Right kidney (tissue), 1 donor: ENCODE measurements around the gene GOLIM4.
"Not testable (repeated sequence)": the region's sequence is repeated elsewhere in the genome, so short reads cannot be mapped to it uniquely, and the experiment has no call there.

Source experiments
- DNase-seq: peaks from one replicate; pipeline ENCODE4 v3.0.0-alpha.2; 2016

Gene GOLIM4

DNA sequence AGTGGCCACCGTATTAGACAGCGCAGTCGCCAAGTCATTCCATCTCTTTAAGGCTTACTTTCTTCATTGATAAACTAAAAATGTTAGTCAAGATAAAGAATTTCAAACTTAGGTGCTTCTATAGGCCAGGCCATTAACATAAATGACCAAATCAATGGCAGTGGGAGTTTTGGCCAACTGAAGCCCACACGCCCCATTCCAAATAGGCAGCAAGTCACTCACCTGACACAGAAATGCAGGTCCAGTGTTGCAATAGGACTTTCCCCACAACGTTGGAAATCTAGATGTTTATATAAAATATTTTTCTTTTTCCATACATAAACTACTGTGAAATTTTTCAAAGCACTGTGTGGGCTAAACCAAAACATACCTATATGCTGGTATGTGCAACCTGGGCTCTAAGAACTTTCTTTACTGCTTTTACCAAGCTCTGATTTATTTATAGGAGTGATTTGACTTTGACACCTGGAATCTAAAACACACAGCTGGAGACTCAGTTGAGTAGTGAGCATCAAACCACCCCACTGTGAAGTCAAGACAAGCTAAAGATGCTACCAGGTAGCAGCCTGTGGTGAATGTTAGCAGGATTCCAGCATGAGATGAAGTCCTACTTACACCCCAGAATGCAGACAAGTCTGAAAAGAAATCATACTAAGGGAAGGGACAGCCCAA, 15.1 kb downstream of the GOLIM4 start:
- DNase-seq: no peak

DNA sequence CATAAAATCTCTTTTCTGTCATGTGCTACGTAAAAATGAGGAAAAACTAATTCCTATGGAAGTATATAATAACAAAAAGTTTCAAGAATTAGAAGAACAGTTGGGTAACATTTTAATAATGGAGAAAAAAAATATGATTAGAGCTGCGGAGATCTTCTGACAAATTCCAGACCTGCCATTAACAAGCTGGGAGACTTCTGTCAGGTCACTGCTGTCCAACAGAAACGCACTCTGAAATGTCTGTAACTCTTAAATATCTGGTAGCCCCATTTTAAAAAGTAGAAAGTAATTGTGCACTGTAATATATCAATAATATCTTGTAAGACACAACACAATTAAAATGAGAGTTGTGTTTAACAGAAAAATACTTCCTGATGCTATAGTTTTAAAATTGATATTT, 15.7 kb downstream of the GOLIM4 start:
- DNase-seq: no peak

DNA sequence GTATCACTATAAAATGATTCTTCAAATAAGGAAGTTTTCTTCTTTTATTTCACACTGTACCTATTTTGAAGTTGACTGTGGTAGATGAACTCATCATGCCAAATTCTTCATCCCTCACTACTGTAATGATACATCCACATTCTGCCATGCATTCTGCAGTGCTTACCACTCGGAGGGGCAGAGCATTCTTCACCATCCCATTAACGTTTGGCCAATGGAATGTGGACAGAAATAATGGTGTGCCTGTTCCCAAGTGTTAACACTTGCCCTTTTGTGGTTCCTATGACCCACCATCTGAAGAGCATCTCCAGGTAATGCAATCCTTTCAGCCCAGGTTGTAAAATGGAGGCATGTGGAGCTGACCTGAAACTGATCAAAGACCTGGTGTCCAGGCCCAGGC, 18.6 kb downstream of the GOLIM4 start:
- DNase-seq: no peak

DNA sequence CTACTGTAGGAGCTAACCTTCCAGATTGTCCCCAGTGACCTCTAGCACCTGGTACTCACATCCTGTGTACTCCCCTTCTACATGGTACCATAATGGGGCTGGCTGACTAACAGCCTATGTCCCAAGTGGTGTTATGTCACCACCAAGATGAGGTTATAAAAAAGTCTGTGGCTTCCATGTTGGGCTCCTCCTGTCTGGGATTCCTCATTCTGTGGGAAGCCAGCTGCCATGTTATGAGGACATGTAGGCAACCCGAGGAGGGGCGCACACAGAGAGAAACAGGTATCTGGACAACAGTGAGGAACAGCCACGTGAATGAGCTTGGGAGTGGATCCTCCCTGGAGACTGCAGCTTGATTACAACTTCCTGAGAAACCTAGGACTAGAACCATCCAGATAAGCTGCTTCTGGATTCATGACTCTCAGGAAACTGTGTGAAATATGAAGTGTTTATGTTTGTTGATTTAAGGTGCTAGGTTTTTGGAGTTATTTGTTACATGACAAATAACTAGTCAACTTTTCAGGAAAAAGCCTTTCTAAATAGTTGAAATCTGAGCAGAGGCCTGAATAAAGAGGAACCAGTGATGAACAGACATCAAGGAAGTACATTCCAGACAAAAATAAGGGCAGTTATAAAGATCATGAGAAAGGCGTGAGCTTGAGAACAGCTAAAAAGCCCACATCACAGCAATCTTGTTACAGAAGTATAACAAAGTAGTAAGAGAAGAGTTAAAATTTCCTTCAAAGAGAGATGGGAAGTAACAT, 21.7 kb downstream of the GOLIM4 start:
- no peak for DNase-seq

DNA sequence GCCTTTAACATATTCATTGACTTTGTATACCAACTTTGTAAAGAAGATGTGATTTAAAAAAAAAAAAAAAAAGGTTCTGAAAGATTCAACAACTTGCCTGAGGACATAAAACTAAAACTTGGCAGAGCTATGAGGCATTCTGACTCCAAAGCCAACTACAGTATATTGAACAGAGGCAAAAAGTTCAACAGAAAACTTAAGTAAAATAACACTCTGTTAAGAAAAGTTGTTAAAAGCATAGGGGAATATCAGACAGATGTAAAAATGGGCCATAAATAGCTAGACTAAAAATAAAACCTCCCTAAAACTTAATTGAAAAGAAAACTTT, 23.4 kb downstream of the GOLIM4 start:
- DNase-seq: no peak

DNA sequence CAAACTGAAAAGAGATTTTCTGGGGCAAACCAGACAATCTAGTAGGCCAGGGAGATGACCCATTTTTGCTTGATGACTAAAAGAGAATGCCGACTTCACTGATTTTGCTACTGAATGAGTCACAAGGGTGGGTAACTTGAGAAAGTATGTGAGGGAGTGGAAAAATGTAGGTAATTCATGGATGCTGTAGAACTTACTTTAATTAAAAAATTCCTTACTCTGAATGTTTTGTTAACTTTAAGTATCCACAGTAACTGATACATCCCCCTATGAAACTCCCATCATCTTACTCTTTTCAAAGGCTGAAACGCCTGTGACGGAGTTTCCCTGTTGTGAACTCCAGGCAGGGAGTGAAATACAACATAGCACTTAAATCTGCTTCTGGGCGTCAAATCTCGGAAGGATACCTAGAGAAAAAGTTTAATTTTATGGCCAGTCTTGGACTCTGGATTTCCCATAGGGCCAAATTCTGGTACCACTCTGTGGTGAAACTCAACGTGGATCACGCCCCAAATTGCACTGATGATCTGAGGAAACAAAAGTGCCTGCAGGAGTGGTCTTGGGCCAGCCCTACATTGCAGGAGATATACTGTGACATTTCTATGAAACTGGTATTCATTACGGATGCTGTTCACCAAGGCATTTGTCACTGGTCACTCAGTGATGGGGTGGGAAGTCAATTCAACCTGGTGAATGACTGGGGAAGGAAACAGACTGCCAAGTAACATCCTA, 24.0 kb downstream of the GOLIM4 start:
- DNase-seq: peak; percentile 42

DNA sequence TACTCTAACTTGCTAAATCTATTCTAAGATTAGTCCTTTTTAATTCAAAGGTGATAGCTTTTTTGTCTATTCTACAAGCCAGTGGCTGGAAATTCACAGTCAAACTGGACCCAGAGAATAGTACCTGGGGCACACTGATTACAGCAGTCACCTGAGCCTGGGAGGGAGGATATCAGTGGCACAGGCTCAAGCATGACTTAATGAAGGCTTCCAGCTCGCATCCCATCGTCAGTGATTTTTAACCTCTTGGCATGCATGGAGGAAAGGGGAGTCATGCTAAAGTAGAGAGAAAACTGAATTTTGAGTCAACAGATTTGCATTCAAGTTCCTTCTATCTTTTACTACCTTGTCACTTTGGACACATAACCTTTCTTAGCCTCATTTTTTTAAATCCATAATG, 24.8 kb downstream of the GOLIM4 start:
- no peak for DNase-seq

DNA sequence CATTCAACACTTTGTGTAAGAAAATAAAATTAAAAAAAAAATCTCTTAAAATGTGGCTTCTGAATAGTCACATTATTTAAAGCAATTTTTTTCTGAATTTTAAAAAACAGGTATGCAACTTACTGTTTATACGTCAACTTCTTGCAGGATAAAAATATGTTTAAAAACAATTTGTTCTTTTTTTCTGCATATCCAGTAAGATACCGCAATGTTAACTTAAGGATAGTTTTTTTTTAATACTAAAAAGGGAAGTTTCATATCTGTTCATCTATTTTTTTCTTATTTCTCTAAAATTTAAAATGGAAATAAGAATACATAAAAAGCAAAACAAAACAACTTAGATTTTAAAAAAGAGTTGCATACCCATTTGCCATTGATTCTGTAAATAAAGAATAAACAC, 27.4 kb downstream of the GOLIM4 start:
- DNase-seq: no peak

DNA sequence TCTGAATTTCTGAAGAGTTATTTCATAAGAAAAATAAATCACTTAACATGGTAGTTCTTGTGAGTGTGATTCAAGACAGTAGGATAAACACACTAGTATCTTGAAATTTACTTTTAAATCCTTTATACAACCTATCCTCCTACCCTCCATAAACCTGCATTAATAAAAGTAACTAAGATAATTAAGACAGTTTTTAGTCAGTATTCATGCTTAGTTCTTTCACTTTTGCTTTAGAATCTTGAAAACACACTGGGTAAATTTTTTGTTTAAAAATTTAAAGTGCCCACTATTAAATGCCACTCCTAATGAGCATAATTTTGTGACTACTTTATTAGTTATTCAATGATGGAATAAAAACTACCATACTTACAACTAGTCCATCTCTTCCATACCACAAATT, 28.8 kb downstream of the GOLIM4 start:
- DNase-seq: no peak

GRCh38 chr3:168065569-168065968, 30.2 kb downstream of the GOLIM4 start:
- no peak for DNase-seq

DNA sequence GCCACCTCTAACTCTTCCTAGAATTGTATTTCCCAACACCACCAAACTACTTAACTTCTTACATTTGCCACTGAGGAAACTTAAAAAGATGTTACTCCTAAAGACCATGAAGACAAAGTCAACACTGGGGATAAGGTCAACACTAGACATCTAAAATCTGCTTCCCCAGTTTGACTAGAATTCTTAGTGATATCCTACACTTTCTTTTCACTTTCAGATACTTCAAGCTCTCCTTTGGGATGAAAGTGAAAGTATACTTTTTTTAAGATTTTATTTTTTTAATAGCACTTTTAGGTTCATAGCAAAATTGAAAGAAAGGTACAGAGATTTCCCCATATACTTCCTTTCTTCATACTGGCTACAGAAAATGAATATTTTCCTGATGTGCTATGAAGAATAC, 32.6 kb downstream of the GOLIM4 start:
- DNase-seq: no peak

DNA sequence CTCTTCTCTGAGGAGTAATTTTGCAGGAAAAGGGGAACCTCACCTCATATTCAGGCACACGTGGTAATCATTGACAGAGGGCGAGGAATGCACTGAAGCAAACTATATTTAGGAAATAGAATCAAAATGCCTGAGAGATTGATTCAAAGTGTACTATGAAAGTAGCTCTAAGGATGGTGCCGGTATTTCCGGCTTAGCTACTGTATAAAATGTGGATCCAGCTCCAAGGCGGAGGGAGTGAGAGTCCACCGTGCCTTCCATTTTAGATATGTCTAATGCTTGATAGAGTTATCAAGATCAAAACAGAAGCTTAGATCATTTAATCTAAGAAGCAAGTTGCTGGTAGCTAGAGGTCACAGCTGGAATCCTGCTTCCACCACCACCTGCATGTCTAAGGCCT, 33.0 kb downstream of the GOLIM4 start:
- no peak for DNase-seq

DNA sequence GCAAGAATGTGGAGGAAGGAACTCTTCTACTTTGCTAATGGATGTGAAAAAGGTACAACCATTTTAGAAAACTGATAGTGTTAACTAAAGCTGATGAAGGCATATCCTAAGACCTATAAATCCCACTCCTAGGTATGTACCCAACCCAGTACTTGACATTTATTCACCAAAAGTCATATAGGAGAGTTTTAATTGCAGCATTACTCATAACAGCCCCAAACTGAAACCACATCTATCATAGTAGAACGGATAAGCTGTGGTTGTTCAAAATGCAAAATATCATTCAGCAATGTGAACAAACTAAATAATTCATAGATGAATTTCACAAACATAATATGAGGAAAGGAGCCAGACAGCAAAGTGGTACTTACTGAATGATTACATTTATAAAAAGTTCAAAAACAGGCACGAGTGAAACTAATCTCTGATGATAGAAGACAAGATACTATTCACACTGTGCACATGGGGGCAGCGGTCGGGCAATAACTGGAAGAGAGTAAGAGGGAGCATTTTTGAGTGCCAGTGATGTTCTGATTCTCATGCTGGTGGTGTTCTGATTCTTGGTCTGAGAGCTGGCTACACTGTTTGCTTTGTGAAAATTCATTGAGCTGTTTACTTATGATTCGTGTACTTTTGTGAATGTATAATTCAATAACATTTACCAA, 34.3 kb downstream of the GOLIM4 start:
- DNase-seq: no peak

DNA sequence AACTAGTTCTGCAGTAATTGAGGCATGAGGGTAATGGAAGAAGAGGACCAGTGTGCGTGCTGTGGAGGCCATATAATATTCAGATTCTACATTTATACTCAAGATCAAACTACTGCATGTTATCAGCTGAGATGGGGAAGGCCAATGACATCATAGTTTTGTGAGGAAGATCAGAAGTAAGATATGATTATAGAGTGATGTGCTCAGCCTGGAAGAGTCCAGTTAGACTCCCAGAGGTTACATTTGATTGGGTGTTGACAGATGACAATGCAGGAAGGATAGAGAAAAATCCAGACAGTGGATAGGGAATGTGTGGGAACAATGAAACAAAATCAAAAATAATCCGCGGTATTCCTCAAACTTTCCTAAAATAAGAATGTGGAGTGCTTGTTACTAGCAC, 35.4 kb downstream of the GOLIM4 start:
- no peak for DNase-seq

- no peak for DNase-seq
These were observed 37.2 kb downstream of the GOLIM4 start for GRCh38 chr3:168058481-168058880.

GRCh38 chr3:168056398-168057230, 39.1 kb downstream of the GOLIM4 start:
- DNase-seq: not testable (repeated sequence)

GRCh38 chr3:168054447-168054846, 41.3 kb downstream of the GOLIM4 start:
- no peak for DNase-seq

- DNase-seq: no peak
These were observed 42.6 kb downstream of the GOLIM4 start for GRCh38 chr3:168053115-168053514.

DNA sequence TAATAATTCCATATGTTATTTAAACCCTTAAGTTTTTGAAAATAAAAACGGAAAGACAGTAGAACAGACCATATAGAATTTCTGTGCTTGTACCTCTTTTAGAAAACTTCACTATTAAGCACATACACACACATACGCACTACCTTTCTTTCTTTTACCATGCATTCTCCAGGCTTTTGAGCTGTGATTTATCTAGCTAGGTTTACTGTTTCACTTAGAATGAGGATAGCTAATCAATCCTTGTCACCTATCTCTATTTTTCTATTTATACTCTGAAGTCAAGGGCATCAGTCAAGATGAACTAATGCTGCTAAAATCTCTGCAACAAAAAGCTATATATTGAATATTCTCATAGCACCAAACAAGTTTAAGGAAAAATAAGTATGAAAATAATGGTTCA, 43.2 kb downstream of the GOLIM4 start:
- no peak for DNase-seq

GRCh38 chr3:168051531-168052471, 43.9 kb downstream of the GOLIM4 start:
- DNase-seq: no peak

GRCh38 chr3:168051070-168051469, 44.7 kb downstream of the GOLIM4 start:
- DNase-seq: no peak
